ENCODE results near the gene GAS2. TPM values are rescaled to one million over a fixed set of nuclear protein-coding genes. Genes with fewer than 3 reads are reported as not detected.

GAS2 gene
- polyA plus RNA-seq, 2 donors = 0.43 to 0.46 TPM

GRCh38 chr11:22742157-22742613, 75.8 kb downstream of the GAS2 start:
- WGBS, 2 donors = 54 to 61% methylated on average over 2 of the region's 2 CpGs
- Histone ChIP-seq H3K27ac (ENCODE audit: low read depth in 2 of 2, low read length in 1 of 2) (no peak overlapping the region), H3K4me1 (ENCODE audit: control insufficient read depth in 2 of 2, insufficient read depth in 2 of 2, low read length in 1 of 2) (no peaks in the 10 kb centered on the region), H3K9me3 (ENCODE audit: control insufficient read depth in 2 of 2, insufficient read depth in 1 of 2, low read depth in 1 of 2, low read length in 1 of 2) (no peaks in the 10 kb centered on the region), H3K4me3 (ENCODE audit: low read depth in 1 of 2, low read length in 2 of 2) (no peak overlapping the region), H3K36me3 (ENCODE audit: control insufficient read depth in 2 of 2, insufficient read depth in 2 of 2, low read length in 1 of 2) (no peaks in the 10 kb centered on the region), H3K27me3 (ENCODE audit: control insufficient read depth in 1 of 2, insufficient read depth in 2 of 2, low read length in 2 of 2) (no peaks in the 10 kb centered on the region)

GRCh38 chr11:22749536-22749935, 83.1 kb downstream of the GAS2 start:
- H3K36me3 ChIP-seq (ENCODE audit: control insufficient read depth in 2 of 2, insufficient read depth in 2 of 2, low read length in 1 of 2) = no peaks in the 10 kb centered on the region
- 67 to 73% methylated on average over 2 of the region's 2 CpGs for WGBS, 2 donors
- no peak overlapping the region for H3K4me3 ChIP-seq (ENCODE audit: low read depth in 1 of 2, low read length in 2 of 2)
- no peak overlapping the region for H3K27ac ChIP-seq (ENCODE audit: low read depth in 2 of 2, low read length in 1 of 2)
- no peaks in the 10 kb centered on the region for H3K9me3 ChIP-seq (ENCODE audit: control insufficient read depth in 2 of 2, insufficient read depth in 1 of 2, low read depth in 1 of 2, low read length in 1 of 2)
- no peaks in the 10 kb centered on the region for H3K4me1 ChIP-seq (ENCODE audit: control insufficient read depth in 2 of 2, insufficient read depth in 2 of 2, low read length in 1 of 2)
- H3K27me3 ChIP-seq (ENCODE audit: control insufficient read depth in 1 of 2, insufficient read depth in 2 of 2, low read length in 2 of 2) = no peaks in the 10 kb centered on the region

DNA sequence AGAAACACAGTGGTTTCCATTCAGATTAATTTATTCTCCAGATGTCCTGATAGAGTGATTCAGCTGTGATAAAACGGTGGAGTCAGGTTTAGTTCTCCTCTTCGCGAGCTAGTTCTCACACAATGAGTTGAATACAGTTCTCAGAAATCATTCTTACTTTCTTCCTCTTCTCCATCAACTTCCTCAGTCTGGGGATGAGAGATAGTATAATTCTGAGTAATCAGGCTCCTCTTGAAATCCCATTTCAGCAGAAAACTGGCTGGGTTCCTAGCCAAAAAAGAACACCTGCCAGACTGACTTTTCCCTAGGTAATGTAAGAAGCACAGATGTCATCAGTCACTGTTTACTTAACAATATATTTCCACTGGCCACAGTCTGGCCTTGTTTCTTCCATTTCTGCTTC, 86.5 kb downstream of the GAS2 start:
- Histone ChIP-seq H3K36me3 (ENCODE audit: control insufficient read depth in 2 of 2, insufficient read depth in 2 of 2, low read length in 1 of 2) (no peaks in the 10 kb centered on the region), H3K4me1 (ENCODE audit: control insufficient read depth in 2 of 2, insufficient read depth in 2 of 2, low read length in 1 of 2) (no peaks in the 10 kb centered on the region), H3K27ac (ENCODE audit: low read depth in 2 of 2, low read length in 1 of 2) (no peak overlapping the region), H3K9me3 (ENCODE audit: control insufficient read depth in 2 of 2, insufficient read depth in 1 of 2, low read depth in 1 of 2, low read length in 1 of 2) (no peaks in the 10 kb centered on the region), H3K4me3 (ENCODE audit: low read depth in 1 of 2, low read length in 2 of 2) (no peak overlapping the region), H3K27me3 (ENCODE audit: control insufficient read depth in 1 of 2, insufficient read depth in 2 of 2, low read length in 2 of 2) (no peaks in the 10 kb centered on the region)
- 71 to 80% methylated on average over 3 of the region's 3 CpGs for WGBS, 2 donors

DNA sequence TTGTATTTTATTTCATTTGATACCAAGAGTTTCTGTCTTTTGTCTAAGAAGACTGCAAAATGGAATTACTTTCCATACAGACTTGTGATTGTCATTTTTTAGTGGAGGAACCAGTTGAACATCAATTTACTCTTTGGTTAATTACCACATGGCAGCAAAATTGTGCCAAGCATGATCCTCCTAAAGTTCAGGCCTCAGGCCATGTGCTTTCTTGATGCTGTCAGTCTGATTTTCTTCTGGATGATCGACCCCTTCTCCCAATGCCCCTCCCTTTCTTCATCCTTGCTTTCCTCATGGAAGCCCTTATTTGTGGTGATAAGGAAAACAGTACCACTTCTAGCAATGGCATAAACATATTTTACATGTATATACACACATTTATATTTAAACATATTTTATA, 87.0 kb downstream of the GAS2 start:
- WGBS, 2 donors = 42 to 63% methylated on average over 1 of the region's 1 CpG
- Histone ChIP-seq H3K4me1 (ENCODE audit: control insufficient read depth in 2 of 2, insufficient read depth in 2 of 2, low read length in 1 of 2) (no peaks in the 10 kb centered on the region), H3K27me3 (ENCODE audit: control insufficient read depth in 1 of 2, insufficient read depth in 2 of 2, low read length in 2 of 2) (no peaks in the 10 kb centered on the region), H3K4me3 (ENCODE audit: low read depth in 1 of 2, low read length in 2 of 2) (no peak overlapping the region), H3K9me3 (ENCODE audit: control insufficient read depth in 2 of 2, insufficient read depth in 1 of 2, low read depth in 1 of 2, low read length in 1 of 2) (no peaks in the 10 kb centered on the region), H3K27ac (ENCODE audit: low read depth in 2 of 2, low read length in 1 of 2) (no peak overlapping the region), H3K36me3 (ENCODE audit: control insufficient read depth in 2 of 2, insufficient read depth in 2 of 2, low read length in 1 of 2) (no peaks in the 10 kb centered on the region)

DNA sequence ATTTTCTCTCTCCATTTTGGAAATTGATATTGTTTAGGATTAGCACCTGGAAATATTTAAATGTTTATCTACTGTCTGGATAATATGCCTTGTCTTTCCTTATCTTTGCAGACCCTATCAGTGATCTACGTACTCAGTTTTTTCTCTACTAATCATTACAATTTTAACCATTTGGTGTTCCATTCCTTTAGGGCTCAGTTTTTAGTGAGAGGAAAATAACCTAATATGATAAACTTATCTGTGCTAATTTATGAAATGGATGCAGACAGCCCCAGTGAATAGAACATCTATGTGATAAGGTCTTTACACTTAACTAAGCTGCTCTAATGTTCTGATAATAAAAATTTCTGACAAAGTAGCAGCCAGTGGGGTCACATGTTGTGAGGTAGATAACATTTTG, 94.7 kb downstream of the GAS2 start:
- 77 to 82% methylated on average over 1 of the region's 1 CpG for WGBS, 2 donors

GRCh38 chr11:22763166-22763565, 96.8 kb downstream of the GAS2 start:
- Histone ChIP-seq H3K27me3 (ENCODE audit: control insufficient read depth in 1 of 2, insufficient read depth in 2 of 2, low read length in 2 of 2) (no peaks in the 10 kb centered on the region), H3K9me3 (ENCODE audit: control insufficient read depth in 2 of 2, insufficient read depth in 1 of 2, low read depth in 1 of 2, low read length in 1 of 2) (no peaks in the 10 kb centered on the region), H3K4me1 (ENCODE audit: control insufficient read depth in 2 of 2, insufficient read depth in 2 of 2, low read length in 1 of 2) (no peaks in the 10 kb centered on the region), H3K4me3 (ENCODE audit: low read depth in 1 of 2, low read length in 2 of 2) (no peak overlapping the region), H3K36me3 (ENCODE audit: control insufficient read depth in 2 of 2, insufficient read depth in 2 of 2, low read length in 1 of 2) (no peaks in the 10 kb centered on the region), H3K27ac (ENCODE audit: low read depth in 2 of 2, low read length in 1 of 2) (no peak overlapping the region)
- WGBS, 2 donors = 53 to 86% methylated on average over 1 of the region's 1 CpG

More for the DNA sequence above, 94.7 kb downstream of the GAS2 start:
- no peak overlapping the region for H3K27ac ChIP-seq (ENCODE audit: low read depth in 2 of 2, low read length in 1 of 2)
- no peaks in the 10 kb centered on the region for H3K4me1 ChIP-seq (ENCODE audit: control insufficient read depth in 2 of 2, insufficient read depth in 2 of 2, low read length in 1 of 2)
- no peaks in the 10 kb centered on the region for H3K36me3 ChIP-seq (ENCODE audit: control insufficient read depth in 2 of 2, insufficient read depth in 2 of 2, low read length in 1 of 2)
- H3K9me3 ChIP-seq (ENCODE audit: control insufficient read depth in 2 of 2, insufficient read depth in 1 of 2, low read depth in 1 of 2, low read length in 1 of 2) = no peaks in the 10 kb centered on the region
- H3K27me3 ChIP-seq (ENCODE audit: control insufficient read depth in 1 of 2, insufficient read depth in 2 of 2, low read length in 2 of 2) = no peaks in the 10 kb centered on the region
- H3K4me3 ChIP-seq (ENCODE audit: low read depth in 1 of 2, low read length in 2 of 2) = no peak overlapping the region

GRCh38 chr11:22764735-22765134, 98.3 kb downstream of the GAS2 start:
- Histone ChIP-seq H3K36me3 (ENCODE audit: control insufficient read depth in 2 of 2, insufficient read depth in 2 of 2, low read length in 1 of 2) (no peaks in the 10 kb centered on the region), H3K4me3 (ENCODE audit: low read depth in 1 of 2, low read length in 2 of 2) (no peak overlapping the region), H3K27me3 (ENCODE audit: control insufficient read depth in 1 of 2, insufficient read depth in 2 of 2, low read length in 2 of 2) (no peaks in the 10 kb centered on the region), H3K27ac (ENCODE audit: low read depth in 2 of 2, low read length in 1 of 2) (no peak overlapping the region), H3K9me3 (ENCODE audit: control insufficient read depth in 2 of 2, insufficient read depth in 1 of 2, low read depth in 1 of 2, low read length in 1 of 2) (no peaks in the 10 kb centered on the region), H3K4me1 (ENCODE audit: control insufficient read depth in 2 of 2, insufficient read depth in 2 of 2, low read length in 1 of 2) (no peaks in the 10 kb centered on the region)
- WGBS, 2 donors = 90 to 94% methylated on average over 2 of the region's 2 CpGs

- Histone ChIP-seq H3K27me3 (ENCODE audit: control insufficient read depth in 1 of 2, insufficient read depth in 2 of 2, low read length in 2 of 2) (no peaks in the 10 kb centered on the region), H3K4me3 (ENCODE audit: low read depth in 1 of 2, low read length in 2 of 2) (no peak overlapping the region), H3K9me3 (ENCODE audit: control insufficient read depth in 2 of 2, insufficient read depth in 1 of 2, low read depth in 1 of 2, low read length in 1 of 2) (no peaks in the 10 kb centered on the region), H3K4me1 (ENCODE audit: control insufficient read depth in 2 of 2, insufficient read depth in 2 of 2, low read length in 1 of 2) (no peaks in the 10 kb centered on the region), H3K27ac (ENCODE audit: low read depth in 2 of 2, low read length in 1 of 2) (no peak overlapping the region), H3K36me3 (ENCODE audit: control insufficient read depth in 2 of 2, insufficient read depth in 2 of 2, low read length in 1 of 2) (no peaks in the 10 kb centered on the region)
- 78 to 82% methylated on average over 1 of the region's 1 CpG for WGBS, 2 donors
These were observed 101.9 kb downstream of the GAS2 start for GRCh38 chr11:22768281-22768680.

DNA sequence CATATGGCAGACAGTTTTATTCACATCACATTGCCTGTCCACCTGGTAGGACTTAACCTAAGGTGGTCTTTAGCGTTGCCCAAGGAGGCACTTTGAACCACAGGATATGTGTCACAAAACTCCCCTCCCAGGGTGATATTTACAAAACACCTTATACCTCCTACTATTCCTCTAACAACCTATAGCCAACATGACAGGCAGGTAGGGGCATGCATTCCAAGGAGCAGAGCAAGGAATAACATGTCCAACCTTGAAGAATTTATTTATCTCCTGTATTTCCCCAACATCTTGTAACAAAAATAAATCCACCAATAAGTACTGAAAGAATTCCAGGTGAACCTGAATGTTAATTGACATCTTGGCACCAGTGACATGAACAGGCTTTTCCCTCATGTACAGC, 102.7 kb downstream of the GAS2 start:
- H3K27ac ChIP-seq (ENCODE audit: low read depth in 2 of 2, low read length in 1 of 2) = no peak overlapping the region
- H3K4me3 ChIP-seq (ENCODE audit: low read depth in 1 of 2, low read length in 2 of 2) = no peak overlapping the region
- H3K4me1 ChIP-seq (ENCODE audit: control insufficient read depth in 2 of 2, insufficient read depth in 2 of 2, low read length in 1 of 2) = no peaks in the 10 kb centered on the region
- no peaks in the 10 kb centered on the region for H3K9me3 ChIP-seq (ENCODE audit: control insufficient read depth in 2 of 2, insufficient read depth in 1 of 2, low read depth in 1 of 2, low read length in 1 of 2)
- no peaks in the 10 kb centered on the region for H3K27me3 ChIP-seq (ENCODE audit: control insufficient read depth in 1 of 2, insufficient read depth in 2 of 2, low read length in 2 of 2)
- 74 to 77% methylated on average over 1 of the region's 1 CpG for WGBS, 2 donors
- no peaks in the 10 kb centered on the region for H3K36me3 ChIP-seq (ENCODE audit: control insufficient read depth in 2 of 2, insufficient read depth in 2 of 2, low read length in 1 of 2)

- Histone ChIP-seq H3K27ac (ENCODE audit: low read depth in 2 of 2, low read length in 1 of 2) (no peak overlapping the region), H3K36me3 (ENCODE audit: control insufficient read depth in 2 of 2, insufficient read depth in 2 of 2, low read length in 1 of 2) (no peaks in the 10 kb centered on the region), H3K4me1 (ENCODE audit: control insufficient read depth in 2 of 2, insufficient read depth in 2 of 2, low read length in 1 of 2) (no peaks in the 10 kb centered on the region), H3K4me3 (ENCODE audit: low read depth in 1 of 2, low read length in 2 of 2) (no peak overlapping the region), H3K27me3 (ENCODE audit: control insufficient read depth in 1 of 2, insufficient read depth in 2 of 2, low read length in 2 of 2) (no peaks in the 10 kb centered on the region), H3K9me3 (ENCODE audit: control insufficient read depth in 2 of 2, insufficient read depth in 1 of 2, low read depth in 1 of 2, low read length in 1 of 2) (no peaks in the 10 kb centered on the region)
- 78 to 84% methylated on average over 2 of the region's 2 CpGs for WGBS, 2 donors
These were observed 108.3 kb downstream of the GAS2 start for GRCh38 chr11:22774716-22775115.

Measured in esophagus (tissue), 2 donors.